Inflammatory macrophage treated with lipopolysaccharide for 4 hours (primary cell): ENCODE measurements around the gene SLC6A1.

Experiments used
- DNase-seq: peaks from one replicate; pipeline ENCODE4 v3.0.0-alpha.2; 2020

The SLC6A1 gene

DNA sequence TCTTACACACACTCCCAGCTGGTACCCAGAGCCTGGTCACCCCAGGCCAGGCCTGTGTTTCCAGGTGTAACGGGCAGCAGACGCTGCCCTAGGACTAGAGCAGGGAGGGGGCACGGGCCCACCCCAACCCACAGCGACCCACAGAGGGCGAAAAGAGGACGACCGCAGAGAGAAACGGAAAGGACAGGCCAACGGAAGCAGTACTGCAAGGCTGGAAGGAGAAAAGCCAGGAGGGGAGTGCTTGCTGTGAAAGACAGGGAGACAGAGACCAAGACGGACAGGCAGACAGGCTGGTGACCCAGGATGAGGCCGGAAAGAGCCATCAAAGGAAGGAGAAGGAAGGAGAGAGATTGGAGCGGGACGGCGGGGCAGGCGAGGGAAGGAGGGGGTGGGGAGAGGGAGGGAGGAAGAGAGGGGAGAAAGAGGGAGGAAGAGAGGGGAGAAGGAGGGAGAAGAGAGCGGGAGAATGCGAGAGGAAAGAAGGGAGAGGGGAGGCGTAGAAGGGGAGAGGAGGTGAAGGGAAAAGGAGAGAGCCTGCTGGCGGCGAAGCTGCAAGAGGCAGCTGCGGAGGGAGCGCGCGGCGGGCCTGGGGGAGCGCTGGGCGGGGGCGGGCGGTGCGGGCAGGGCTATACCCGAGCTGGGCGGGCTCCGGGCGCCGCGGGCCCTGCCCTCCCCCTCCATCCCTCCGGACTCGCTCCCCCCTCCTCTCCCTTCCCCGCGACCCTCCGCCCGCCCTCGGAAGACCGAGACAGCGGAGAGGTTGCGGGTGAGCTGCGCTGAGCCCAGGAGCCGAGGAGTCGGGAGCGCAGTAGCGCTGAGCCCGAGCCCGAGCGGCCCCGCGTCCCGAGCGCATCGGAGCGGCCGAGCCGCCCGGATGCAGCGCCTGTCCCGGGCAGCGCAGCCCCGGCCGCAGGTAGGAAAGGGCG lies at the start of gene SLC6A1:
Gene SLC6A1, plus strand, starts transcription at position 732 of the 926 bp plus-strand sequence. CDS start 24,464 bp downstream, outside the sequence.
- DNase-seq: no peak

DNA sequence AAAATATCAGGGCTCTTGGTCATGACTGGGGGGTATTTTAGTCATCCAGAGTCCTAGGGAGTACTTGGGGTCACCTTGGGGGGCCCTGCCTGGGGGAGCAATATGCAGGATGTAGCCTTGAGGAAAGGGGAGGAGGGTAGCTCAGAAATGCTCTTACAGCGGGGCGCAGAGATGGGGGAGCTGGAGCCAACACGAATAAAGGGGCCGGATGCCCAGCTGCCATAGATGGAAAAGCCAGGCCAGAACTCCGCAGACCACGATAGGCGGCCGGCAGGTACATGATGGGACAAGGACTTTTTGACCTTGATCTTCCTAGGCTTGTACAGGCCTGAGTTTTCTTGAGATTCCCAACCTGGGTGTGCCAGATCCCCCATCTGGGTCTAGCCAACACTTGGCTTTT lies 47.7 kb upstream of the SLC6A1 start:
- DNase-seq: no peak

DNA sequence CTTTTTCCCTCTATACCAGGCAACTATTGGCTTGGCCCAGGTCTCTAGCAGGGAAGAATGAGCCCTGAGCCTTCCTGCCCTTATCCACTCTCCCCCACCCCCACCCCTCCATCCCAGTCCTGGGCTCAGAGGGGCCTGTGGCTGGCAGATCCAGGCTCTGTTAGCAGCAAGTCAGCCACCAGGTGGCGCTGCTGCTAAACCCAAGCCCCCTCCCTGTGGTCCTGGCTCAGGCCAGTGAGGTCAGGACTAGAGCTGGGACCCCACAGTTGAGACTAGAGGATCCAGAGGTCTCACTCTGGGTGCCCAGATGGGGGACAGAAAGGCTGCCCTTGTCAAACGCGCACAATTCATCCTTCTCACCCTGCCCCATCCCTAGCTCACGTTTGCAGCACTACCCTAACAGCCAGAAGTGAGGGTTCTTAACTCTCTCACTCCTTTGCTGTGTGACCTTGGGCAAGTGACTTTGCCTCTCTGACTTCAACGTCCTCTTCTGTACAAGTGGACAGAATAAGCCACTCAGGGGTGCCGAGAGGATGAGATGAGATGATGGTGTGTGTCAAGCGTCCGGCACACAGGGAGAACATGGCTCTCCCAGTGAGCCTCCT lies 46.8 kb upstream of the SLC6A1 start:
- DNase-seq: peak; percentile 48

DNA sequence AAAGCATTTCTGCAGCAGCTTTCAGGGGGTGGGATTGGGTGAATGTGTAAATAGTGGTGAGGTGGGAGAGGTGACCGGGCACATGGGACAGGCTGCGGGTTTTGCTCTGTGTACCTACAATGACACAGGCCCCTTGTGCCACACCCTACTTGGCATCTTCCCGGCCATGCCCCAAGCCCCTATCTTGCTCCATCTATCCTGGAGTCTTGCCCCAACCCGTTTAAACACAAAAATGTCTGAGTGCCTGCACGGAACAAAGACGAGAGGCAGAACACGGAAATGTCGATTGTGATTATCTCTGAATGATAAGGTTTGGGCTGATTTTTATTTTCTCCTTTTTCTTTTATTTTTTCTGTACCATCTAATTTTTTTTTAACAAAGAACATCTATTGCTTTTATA lies 46.0 kb upstream of the SLC6A1 start:
- no peak for DNase-seq

DNA sequence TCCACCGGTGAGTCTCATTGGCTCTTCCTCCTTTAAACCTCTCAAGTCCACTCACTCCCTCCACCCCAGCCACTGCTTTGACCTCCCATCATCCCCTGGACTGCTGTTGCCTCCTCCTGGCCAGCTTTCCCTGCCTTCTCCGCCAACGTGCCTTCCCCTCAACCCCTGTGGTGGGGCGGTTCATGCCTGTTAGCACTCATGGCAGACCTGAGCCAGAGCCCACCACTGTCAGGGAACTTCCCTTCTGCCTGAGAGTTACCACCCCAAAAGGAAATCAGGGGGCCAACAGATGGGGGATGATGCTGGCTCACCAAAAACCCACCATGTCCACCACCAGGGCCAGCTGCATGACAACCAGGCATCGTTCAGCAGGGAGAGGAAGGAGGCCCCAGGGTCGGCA lies 44.2 kb upstream of the SLC6A1 start:
- DNase-seq: no peak

DNA sequence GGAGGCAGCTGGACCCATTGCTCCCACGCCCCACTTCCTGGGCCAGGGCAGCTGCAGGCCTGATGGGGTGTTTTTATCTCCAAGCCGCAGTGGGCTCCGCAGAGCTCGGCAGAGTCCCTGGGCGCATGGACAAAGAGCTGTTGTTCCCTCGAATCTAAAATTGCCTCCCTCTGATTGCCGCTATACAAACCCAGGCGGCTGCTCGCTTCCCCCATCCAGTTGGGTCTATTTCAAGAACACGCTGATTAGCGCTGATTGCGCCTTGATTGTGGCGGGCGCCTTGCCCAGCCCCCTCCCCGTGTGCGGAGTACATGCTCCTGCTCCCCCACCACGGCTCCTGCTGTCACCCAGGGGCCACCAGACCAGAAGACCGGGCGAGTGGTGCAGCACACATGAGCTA lies 43.4 kb upstream of the SLC6A1 start:
- DNase-seq: no peak

DNA sequence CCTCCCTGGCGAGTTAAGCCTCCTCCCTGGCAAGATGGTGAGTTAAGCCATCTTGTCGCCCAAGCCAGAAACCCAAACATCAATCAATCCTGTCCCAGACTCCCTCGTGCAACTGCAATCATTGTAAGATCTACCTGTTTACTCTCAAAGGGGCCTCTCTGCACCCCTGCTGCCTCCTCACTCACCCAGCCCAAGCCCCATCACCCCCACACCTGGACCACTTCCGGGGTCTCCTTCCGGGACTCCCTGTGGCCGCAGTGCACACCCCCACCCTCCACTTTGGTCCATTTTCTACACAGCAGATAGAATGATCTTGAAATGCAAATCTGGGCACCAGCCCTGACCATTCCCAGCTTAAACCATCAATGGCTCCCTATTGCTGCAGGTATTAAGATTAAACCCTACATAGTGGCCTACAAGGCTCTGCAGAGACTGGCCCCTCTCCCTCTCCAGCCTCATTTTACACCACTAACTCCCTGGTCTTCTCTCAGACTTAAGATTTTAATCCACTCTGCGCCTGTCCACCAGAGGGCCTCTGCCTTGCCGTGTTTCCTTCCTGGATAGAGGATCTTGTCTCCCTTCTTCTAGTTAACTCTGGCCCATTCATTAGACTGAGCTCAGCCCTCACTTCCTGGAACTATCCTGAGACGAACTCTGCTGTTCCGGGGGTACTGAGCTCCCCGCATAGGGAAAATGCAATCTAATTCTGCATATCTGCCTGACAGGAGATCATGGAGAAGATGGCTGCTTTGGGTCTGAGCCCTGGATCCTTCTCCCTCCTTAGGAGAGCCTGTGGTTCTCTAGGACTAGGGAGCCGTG lies 41.9 kb upstream of the SLC6A1 start:
- peak; percentile 18 for DNase-seq

DNA sequence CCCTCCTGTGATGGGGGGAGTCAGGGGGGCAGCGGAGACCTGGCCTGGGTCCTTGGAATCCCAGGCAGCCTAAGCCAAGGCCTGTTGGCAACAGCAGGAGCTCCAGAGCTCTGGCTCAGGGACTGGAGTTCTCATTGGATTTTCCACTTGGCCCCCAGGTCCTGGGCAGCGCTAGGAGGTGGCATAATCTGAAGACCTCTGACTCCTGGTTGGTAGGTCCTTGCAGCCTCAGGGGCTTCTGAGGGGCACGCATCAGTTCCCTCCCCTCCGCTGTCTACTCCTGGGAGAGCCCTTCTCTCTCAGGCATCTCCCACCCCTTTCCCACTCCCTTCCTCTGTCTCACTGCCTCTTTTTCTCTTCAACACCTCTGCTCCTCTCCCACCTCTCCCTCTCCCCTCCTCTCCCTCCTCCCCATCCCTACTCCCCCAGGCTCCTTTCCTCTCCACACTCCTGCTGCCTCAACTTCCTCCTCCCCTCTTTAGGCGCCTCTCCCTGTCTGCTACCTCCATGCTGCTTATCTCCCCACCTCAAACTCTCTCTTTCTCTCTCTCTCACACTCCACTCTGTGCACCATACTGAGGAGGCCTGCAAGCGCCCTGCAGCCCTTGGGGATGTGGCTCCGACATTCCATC lies 41.1 kb upstream of the SLC6A1 start:
- DNase-seq: no peak

DNA sequence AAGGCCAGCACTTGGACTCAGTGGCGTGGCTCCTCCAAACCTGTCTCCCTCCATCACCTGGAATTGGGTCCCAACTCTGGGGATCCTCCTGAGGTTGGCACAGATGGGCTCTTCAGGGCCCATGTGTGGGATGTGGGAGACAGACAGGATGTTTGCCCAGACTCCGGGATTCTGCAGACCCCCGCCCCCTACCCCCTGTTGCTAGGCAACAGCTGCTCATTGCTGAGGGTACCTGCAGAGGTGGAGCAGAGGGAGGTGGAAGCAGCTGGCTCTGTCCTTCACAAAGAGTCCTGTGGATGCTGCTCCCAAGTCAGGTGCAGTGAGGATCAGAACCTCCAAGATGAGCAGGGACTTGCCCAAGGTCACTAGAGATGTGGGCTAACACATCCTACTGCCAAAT lies 40.0 kb upstream of the SLC6A1 start:
- DNase-seq: no peak

DNA sequence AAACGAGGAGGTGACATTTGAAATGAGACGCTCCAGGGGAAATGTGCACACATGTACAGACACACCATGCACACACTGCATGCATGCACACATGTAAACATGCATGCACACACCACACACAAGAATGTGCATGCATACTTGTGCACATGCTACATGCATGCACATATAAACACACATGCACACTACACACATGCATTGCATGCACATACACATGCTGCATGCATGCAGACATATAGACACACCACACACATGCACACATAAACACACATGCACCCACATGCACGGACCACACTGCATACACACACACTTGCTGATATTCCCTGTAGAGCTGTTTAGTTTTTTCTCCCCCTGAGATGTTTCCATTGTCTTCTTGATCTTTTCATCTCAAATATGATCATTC lies 37.8 kb upstream of the SLC6A1 start:
- DNase-seq: no peak

DNA sequence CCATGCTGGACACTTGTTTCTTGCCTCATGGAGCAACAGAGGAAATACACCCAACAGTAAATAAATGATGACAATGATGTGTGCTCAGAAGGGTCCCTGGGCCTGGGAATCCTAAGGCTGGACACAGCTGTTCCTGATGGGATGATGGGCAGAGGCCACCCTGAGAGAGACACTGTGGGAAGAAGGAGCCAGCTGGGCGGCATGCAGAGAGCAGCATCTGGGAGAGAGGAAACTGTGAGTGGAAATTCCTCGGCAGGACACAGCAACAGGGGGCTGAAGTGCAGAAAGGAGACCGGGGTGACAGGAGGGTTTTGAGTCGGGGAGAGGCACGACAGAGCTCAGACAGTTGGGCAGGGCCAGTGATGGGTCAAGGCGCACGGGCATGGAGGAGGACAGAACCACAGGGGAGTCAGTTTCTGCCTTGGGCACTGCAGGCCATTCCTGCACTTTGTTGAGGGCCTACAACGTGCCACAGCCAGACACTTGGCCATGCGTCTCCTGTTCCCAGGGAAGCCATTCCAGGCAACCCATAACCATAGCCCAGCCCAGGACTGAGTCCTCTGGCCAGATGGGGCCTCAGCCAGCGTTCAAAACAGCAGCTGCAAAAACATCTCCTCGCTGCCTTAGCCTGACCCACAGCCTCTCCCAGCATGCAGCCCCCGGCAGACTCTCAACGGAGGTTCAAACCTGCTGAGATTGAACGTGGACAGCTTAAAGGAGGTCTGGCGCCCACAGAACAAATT lies 36.7 kb upstream of the SLC6A1 start:
- DNase-seq: no peak

DNA sequence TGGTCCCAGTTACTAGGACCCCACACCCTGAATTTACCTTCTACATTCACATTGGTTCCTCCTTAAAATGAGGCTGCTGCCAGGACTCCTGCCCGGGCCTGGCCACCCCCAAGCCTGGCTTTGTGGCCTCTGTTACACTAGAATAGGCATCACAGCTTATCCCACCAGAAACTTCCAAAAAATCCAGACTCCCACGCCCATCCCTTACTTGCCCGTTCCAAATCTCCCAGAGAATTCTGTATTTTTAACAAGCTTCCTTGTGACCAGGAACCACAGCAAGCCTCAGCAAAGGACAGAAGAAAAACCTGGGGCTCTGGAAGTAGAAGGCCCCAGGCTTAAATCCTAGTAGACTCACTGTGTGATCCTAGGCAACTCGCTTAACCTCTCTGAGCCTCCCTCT lies 36.0 kb upstream of the SLC6A1 start:
- DNase-seq: no peak

DNA sequence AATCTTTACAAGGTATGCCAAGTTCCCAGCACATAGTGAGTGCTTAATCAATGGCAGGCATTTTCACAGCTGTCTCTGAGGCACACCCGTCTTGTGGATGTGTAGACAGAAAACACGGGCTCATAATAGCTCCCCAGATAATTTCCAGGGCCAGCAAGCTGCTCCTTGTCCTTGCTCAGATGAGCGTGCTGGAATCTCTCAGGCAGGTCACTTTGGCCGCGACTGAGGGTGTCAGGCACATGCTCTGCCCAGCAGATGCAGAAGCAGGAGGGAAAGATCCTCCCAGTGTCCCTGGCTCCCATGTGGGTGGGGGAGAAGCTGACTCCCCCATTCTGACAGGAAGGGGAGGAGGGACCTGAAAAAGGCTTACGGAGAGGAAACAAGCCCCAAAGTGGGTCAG lies 35.6 kb upstream of the SLC6A1 start:
- DNase-seq: no peak

DNA sequence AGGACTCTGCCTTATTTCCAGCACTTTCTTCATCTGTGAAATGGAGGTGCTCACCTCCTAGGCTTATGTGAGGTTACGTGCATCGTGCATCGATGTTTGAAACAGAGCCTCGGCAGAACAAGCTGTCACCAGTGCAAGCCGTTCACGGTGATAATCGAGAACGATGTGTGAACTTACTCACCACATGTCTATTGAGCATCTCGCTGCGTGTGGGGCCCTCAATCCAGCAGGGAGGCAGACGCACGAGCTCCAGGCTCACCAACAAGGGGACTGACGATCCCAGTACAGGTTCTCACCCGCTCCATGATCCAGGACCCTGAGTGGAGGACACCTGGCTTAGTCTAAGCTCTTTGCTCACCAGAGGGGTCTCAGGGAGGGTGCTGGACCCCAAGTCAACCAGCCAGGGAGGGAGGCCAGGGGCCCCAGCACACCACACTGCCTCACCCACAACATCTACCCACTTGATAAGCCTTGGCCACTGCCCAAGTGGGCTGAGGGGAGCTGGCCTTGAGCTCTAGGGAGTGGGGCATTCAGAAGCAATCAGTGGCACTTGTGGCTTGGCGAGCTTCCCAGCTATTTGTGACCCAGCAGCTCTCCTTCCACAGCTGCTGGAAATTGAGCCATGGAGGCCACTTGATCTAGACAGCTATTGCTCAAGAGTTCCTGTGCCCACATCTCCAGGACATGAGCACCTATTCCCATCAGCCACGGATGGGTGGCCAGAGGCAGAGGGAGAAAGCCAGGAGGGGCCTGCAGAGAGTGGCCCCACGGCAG lies 34.4 kb upstream of the SLC6A1 start:
- DNase-seq: no peak

DNA sequence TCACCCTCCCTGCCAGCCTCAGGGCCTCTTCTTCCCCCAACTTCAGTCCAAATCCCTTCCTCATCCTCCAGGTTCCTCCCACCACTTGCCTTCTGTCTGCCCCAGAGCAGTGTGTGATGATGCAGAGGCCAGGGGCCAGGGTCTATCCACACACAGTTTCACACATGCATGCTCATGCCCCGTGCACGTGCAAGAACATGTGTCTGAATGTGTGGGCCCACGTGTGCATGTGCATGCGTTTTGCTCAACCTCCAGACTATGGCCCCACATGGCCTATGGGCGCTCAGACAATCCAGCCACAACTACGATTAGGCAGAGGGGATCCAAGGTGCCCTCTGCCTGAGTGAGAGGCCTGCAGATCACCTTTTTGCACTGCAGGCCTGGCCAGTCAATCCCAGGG lies 32.3 kb upstream of the SLC6A1 start:
- no peak for DNase-seq

DNA sequence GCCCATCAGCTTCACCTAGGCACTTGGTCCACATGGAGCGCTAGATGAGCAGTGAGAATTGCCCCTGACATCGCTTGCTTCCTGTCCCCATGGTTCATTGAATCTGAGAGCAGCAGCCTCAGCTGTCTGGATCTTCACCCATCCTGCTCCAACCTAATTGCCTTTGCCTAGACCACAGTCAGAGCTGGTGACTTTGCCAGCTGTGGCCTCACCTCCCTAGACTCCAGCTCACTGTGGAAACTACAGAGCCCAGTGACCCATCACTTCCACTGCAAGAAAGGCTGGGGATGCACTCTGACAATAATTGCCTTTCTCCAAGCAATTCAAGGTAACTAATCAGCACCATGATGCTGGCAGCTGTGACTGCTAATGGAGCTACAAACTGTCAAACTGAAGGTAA lies 30.6 kb upstream of the SLC6A1 start:
- no peak for DNase-seq

DNA sequence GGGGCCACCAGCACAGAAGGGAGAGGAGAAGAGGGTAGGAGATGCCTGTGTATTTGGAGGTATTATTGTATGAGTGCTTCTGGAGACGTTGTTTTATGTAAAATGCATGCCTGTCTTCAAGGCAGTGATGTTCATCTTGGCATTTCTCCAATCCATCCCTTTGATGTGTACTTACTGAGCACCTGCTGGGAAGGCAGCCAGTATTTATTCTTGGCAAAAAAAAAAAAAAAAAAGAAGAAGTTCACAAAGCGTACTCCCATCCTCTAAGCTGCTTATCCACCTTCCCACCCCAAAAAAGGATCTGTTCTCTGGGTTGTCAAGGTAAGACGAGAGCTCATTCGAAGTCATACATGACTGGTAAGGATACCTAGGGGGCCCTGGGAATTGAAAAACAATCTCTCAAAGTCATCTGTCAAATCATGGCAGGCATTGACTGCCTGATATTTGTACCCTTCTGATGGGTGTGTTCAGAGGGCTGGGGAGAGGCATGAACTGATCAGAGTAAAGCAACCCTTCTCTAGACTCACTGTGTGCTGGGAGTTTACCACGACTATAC lies 30.0 kb upstream of the SLC6A1 start:
- DNase-seq: no peak

DNA sequence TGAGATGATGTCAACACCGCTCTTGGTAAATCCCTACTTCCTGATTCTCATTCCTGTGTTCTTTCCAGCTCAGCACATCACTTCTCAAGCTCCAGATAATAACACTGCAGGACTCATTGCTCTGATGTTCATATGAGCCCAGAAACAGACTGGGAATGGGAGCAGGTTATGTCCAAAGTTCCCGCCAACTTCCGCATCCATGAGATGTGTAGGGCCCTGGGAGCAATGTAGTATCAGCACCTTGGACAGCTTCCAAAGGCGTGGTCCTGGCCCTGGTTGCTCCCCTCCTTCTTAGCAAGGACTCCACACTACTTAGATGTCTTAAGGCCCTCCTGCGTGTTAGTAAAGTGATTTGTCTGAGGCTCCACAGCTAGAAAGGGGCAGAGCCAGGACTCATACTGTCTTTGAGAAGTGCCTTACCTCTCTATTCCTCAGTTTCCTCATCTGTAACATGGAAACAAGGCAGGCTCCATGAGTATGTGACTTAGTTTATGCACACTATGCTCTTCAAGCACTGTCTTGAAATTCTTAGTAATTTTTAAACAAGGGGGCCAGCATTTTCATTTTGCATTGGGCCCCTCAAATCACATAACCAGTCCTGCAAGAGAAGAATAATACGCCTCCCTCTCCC lies 27.9 kb upstream of the SLC6A1 start:
- DNase-seq: no peak

DNA sequence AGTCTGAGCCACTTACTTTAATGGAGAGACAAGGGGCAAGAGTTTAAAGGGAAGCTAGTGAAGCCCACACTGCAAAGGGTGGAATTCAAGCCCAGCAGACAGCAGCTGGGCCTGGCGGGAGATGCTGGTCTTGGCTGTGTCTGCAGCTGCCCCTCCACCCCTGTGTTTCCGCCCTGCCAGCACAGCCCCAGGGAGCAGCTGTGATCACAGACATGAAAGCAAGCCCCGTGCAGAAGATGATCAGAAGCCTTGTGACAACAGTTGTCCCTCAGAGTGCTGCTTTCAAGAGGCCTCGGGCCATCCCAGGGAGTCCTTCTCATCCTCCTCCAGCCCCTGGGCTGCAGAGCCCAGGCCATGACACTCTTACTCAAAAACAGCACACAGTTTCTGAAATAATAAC lies 24.1 kb upstream of the SLC6A1 start:
- no peak for DNase-seq

DNA sequence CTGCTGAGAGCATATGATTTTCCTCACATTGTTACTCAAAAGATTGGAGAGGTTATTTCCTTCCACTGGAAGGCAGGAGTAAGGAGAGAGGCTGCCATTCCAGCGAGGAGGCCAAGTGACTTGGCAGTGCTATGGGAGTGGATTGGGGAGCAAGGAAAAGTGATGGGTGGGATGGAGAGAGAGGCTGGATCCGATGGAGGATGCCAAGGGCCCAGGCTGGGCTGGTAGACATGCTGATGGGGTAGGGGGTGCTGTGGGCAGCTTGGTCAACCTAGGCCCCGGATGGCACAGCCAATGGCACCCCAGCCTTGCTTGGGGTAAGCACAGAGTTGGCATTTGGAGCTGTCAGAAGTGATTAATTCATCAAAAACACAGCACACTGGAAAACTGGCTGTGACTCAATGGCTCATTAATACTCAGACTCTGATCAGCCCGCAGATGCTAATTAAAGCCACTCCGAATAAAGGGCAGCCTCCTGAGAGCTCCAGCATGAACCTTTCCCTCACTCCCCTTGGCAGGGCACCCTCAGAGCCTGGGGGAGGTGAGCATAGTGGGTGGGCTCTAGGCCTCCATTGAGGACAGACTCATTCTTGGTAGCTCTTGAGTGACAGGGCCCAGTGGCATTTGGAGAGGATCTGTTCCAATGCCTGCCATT lies 22.1 kb upstream of the SLC6A1 start:
- DNase-seq: no peak
